Stimulated activated CD8-positive, alpha-beta memory T cell treated with anti-CD3 and anti-CD28 coated beads, Interleukin-15, amount 100 ng/mL, for 4 hours (primary cell): Measurements from ENCODE around the gene PSMG3.

Experiments used
- DNase-seq, 2 donors: peaks; one replicate each; pipeline ENCODE4 v3.0.0-alpha.2; 2020; ENCODE audit warnings: low read depth in 2 of 2

The PSMG3 gene

DNA sequence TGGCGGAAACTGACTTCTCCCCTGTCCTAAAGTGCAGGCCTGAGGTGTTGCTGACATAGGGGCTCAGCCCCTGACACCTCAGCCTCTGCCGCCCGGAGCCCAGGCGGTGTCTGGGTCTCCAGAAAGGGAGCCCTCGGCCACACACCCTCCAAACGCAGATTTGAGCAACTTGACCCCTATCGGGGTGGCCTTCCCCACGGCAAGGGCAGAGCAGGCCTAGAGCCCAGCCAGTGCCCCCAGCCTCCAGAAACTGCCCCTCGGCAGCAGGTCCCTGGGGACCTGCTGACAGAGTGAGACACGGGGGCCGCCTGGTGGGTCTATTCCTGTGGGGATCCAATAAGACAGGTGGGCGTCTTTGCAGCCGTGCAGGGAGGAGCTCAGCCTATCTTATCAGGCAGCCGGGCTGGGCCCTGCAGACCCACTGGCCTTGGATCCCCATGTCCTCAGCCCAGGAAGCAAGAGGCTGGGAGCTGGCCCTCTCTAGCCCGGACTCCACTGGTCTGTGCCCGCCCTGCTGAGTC, 24.9 kb downstream of the PSMG3 start:
- no peak for DNase-seq

DNA sequence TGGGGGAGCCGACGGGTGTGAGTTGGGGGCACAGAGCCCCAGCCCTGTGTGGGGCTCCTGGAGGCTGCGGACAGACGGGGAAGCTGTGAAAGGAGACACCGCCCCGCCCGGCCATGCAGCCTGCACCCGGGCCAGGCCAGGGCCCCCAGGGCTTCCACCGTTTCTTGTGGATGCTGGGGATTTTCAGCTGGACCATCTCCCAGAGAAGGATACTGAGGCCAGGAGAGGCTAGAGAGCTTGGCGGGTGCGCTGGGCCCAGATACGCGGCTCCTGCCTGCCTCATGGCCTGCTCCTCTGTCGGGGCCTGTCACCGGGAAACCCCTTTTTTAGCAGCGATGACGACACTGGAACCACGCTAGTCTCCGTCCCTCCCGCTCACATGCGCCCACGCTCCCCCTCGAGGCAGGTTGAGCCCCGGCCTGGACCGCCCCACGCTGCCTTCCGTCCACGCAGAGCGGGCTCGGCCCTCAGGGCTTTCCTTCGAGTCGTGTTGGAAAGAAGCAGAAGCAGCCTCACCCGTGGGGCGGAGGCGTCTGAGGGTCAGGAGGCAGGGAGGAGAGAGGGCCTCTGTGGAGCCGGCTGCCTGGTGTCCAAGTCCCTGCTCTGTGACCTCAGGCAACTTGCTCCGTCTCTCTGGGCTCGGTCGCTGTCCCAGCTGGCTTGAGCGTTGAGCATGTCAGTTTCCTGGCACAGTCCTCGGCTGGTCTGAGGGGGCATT, 25.5 kb downstream of the PSMG3 start:
- DNase-seq = no peak

DNA sequence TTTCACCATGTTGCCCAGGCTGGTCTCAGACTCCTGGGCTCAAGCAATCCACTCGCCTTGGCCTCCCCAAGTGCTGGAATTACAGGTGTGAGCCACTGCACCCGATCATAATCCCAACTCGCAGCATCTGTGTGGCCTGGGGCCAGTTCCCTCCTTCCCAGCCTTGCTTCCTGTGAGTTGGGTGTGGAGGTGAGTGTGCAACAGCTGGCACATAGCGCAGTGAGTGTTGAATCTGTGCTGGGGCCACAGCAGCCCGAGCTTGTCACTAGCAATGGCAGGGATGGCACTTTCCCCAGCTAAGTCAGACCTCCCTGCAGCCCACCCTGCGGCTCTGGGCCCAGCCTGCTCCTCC, 26.0 kb downstream of the PSMG3 start:
- no peak for DNase-seq

DNA sequence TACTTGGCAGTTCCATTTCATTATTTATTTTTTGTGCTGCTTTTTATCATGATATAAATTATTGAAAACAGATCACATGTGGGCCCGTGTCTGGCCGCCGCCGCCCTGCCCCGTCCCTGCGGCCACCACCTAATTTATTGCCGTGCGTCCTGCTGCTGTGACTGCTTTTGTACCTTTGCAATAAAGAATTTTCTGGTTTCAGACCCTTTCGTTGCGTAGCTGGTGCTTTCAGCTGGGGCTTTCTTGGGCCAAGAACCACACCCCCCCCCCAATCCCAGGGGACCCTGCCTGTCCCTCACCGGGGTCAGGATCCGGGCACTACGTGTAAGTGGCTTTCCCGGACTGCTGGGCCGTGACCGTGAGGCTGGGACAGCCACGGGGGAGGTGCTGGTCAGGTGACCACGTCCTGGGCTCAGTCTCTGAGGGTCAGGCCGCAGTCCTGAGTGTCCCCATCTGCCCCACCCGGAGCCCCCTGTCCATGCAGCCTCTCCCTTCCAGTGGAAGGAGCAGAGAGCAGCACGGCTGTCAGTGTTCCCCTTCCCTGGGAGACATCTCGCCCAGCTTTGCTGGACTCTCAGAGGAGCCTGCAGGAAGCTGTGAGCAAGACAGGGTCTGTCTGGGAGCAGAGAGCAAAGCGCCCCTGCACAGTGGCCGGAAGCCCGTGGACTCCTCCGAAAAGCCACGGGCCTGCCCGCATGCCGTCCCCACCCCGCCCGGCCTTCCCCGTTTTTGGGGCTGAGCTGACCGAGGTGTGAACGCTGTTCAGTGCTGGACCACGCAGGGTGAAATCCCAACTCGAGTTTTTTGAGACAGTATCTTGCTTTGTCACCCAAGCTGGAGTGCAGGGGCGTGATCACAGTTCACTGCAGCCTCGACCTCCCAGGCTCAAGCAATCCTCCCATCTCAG, 26.7 kb downstream of the PSMG3 start:
- no peak for DNase-seq

DNA sequence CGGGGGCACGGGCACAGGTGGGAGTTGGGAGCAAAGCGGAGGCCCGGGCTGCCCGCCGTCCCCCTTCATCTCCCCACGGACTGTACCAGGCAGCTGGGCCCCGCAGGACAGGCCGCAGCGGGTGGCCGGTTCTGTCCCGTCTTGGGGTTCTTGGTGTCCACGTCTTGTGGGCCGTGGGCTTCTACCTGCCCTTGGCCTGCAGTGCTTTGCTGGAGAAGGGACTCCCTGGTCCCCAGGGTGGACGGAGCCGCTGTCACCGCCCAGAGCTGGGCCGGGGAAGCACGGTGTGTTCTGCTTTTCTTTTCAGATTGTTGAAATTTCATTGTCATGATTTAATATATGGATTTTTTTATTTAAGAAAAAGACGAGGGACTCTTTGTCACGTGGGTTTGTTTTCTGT, 27.5 kb downstream of the PSMG3 start:
- DNase-seq = no peak

DNA sequence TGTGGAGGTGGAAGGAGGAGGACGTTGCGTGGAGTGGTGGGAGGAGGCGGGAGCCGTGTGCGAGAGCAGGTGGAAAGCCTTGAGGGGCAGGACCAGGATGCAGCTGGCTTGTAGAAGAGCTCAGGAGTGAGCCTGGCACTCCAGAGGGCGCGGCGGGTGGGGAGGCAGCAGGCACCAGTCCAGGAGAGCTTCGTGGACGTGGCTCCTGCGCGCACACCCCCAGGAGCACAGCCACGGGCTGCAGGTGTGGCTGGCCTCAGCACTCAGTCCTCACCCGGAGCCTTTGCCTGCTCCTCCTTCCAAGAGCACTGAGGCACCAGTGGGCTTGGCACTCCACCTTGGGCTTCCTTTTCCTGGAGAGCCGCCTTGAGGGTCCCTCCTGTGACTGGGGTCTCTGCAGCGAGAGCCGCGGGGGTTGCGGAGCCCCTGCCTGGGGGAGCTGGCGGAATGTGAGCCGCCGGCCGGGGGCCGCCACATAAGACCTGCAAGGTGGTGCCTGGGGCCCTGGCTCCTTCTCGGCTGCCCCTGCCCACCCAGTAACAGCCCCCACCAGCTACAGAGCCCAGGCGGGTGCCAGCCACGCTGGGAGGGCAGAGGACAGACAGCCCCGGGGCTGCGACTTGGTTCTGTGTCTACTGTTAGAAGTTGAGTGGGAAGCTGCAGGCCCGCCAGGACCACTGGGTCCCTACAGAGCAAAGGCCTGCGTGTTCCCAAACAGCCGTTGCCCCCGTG, 28.2 kb downstream of the PSMG3 start:
- DNase-seq = no peak

DNA sequence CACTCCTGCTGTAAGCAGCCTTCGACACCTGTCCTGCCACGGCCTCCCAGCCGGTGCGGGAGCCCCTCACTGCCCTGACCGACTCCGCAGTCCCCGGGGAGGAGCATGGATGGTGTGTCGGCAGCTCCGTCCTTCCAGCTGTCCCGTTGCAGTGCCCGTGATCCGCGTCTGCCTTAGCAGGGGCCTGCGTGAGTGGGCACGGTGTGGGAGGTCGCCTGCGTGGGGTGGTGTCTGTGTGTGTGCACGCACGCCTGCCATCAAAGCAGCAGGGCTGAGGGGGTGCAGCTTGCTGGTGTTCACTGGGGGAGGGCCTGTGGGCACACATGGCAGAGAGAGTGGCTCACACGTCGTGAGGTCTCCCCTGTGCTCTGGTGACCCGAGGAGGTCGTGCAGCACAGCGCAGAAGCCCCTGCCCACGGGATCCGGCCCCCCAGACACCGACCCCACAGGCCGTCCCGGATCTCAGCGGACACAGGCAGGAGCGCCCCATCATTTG, 29.0 kb downstream of the PSMG3 start:
- DNase-seq = no peak

DNA sequence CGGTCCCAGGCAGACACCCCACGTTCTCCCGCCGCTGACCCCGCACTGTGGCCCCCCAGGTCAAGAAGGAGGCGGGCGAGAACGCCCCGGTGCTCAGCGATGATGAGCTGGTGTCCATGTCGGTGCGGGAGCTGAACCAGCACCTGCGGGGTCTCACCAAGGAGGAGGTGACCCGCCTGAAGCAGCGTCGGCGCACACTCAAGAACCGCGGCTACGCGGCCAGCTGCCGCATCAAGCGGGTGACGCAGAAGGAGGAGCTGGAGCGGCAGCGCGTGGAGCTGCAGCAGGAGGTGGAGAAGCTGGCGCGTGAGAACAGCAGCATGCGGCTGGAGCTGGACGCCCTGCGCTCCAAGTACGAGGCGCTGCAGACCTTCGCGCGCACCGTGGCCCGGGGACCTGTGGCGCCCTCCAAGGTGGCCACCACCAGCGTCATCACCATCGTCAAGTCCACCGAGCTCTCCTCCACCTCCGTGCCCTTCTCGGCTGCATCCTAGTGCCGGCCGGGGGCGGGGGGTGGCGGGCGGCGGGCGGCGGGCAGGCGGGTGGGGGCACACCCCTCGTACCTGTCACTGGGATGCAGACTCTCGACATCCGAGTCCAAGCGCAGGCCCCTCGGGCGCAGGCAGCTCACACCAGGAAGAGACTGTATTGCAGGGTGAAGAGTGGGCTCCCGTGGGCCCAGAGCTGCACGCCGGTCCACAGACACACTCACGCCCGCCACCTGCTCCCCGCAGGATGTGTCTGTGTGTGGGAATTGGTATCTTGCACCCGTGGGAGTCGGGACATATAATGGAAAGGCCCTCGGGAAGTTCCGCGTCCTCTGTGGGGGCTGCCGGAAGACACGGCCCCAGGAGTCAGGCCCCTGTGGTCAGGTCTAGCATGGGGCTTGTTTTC, 29.7 kb downstream of the PSMG3 start:
- DNase-seq = no peak

DNA sequence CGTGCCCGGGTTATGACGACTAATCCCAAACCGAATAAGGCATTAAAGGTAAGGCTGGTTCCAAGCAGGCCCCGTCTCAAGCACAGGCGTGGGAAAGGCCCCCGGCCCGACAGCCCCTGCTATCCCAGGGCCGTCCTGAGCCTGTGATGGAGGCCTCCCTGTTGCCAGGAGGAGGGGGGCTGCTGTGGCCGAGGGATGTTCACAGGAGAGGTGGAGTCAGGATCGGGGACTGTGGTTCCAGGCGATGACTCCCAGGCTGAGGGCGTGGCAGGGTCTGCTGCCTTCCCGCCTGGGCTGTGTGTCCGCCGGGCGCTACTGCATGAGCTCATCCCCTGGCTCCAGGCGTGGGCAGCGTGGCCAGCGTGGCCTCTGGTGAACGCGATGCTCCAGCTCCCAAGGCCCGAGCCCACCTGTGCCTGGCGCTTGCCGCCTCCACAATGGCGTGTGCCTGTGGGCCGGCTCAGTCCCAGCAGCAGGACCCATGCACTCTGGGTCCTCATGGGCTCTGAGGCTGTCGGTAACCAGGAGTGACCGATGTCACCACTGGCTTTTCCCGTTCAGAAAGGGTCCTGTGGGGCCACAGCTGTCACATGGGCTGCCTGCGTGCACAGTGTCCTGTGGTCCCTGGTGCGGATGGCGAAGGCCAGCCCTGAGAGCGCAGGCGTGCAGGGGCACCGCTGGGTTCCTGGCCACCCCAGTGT, 30.5 kb downstream of the PSMG3 start:
- no peak for DNase-seq

DNA sequence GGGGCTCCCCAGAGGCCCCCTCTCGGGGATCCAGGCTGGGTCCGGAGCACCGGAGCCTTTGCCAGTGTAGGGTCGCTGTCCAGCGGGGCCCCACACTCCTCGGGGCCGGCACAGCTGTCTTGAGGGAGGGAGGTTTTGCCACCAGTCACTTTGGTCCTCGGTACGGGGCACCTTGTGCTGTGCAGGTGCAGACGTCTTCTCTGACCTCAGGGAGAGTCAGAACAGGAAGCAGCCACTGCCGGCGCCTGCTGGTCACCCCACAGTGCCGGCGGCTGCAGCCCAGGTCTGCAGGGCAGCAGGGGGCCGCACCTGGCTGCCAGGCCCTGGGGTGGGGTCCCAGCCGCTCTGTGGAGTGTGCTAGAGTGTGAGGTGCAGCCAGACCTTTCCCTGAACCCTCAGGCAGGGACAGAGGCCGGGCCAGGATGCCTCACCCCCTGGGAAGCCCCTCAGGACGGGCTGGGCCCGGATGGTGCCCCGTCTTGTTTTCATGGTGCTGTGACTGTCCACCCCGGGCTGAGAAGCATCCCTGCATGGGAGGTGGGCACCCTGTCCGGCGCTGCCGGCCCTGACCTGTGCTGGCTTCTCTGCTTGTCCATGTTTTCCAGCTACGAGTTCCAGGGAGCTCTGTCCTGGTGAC, 31.2 kb downstream of the PSMG3 start:
- DNase-seq = no peak

DNA sequence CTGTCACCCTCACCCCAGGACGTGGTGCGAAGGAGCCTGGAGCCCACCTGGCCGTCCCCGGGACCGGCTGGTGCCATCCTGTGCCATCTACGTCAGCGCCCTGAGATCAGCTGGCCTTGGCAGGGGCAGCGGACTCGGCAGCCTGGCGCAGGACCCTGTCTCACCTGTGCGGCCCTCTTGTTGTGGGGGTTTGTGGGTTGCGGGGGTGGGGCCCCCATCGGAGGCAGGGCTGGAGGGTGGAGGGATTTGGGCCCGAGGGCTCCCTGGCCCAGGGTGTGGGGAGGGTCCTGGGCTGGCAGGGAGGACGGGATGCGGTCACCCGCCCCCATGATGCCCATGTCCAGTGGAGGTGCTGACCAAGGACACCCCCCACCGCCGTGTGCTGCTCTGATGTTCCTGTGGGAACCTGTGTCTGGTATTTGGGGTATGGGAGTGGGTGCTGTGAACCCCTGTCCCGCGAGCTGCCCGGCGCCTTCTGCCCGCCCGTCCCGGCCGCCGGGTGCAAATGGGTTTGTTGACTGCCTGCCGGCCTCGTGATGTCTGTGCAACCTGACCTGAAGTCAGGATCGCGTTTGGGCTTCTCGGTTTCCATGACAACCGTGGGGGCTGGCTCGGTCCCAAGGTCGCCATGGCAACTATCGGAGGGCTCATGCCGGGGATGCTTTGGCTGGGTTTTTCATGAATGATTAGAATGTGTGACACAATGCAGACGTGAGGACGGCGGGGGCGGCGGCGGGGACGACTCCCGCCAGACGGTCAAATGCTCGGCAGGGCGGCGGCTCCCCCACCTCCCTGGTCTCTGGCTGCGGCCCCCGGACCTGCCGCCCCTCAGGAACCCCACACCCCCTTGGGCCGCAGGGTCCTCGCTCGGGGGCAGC, 32.1 kb downstream of the PSMG3 start:
- no peak for DNase-seq

DNA sequence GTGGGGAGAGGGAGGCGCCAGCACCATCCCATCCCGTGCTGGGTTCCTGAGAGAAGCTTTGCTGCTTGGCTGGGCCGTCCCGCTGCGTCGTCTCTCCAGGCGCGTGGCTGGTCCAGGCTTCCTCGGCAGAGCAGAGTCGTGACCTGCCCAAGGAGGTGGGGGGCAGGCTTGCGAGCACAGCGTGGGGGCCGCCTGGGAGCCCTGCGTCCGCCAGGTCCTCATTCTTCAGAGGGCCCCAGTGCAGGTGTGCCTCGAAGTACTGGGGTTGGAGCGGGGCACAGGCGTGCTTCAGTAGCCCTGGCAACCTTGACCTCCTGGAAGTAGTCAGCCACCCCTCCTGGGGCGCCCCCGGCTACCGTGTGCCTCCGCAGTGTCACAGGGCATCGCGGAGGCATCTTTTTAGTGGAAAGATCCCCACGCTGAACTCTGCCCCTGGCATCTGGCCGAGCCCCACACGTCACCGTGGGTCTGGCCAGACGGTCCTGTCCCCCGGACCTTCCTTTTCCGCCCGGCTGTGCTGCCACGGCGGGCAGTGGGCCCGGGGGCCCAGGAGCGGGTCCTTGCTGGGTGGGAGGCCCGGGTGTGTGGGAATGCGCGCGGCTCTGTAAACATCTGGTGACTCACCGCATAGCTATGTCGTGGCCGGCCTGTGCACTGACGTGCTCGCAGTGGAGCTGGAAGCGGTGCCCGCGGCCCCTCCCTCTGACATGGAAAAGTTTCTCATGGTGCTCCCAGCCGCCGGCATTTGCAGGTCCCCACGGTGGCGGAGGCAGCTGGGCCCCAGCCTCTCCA, 32.9 kb downstream of the PSMG3 start:
- no peak for DNase-seq

DNA sequence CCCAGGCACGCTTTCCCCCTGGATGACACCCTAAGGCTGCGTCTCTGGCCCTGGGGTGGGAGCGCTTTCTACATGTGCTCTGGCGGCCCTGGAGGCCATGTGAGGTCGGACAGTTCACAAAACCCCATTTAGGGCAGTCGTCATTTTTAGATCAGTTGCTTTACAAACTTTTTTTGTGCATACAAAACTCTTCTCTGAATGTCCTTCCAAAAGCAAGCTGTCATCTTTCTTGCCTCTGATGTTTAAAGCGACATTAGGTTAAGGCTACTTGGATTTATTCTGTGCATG, 33.4 kb downstream of the PSMG3 start:
- DNase-seq = no peak

DNA sequence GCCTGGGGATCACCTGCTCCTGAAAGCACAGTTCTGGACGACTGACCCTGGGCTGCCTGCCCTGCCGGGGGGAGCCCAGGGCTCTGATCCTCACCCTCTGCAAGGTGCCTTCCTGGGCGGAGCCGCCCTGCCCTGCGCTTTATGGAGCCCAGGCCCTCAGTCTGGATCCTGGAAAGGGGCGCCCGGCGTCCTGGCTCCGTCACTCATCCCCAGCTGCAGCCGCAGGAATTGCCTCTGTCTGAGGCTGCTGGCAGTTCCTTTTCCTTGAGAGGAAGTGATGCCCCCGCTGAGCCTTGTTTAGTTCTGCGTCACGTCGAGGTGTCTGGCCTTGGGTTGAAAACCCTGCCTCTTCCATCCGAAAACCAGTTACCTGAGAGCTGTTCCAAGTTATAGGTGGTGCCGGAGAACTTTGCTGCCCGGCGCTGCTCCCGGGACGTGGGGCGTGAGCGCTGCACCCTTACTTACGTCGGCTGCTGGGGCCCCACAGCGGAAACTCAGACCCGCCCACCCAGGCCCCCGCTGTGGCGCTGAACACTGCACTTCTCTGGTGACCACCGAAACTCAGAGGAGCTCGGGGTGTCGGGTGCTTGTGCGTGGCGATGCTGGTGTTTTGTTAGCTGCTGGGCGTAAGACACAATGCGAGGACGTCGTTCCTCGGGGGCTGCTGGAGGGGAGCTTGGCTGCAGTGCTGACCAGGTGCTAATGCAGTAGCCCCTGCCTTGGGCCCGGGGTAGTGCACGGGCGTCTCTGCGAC, 34.0 kb downstream of the PSMG3 start:
- DNase-seq = no peak

DNA sequence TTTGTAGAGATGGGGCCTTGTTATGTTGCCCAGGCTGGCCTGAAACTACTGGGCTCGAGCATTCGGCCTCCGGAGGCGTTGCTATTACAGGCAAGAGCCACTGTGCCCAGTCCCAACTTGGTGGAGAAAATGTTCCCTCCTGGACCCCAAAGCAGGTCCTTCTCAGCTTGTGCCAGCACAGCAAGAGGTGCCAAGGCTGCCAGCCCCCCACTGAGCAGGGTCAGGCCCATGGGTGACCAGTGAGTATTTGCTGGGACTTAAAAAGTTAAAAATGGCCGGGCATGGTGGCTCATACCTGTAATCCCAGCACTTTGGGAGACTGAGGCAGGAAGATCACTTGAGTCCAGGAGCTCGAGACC, 34.8 kb downstream of the PSMG3 start:
- DNase-seq = no peak

DNA sequence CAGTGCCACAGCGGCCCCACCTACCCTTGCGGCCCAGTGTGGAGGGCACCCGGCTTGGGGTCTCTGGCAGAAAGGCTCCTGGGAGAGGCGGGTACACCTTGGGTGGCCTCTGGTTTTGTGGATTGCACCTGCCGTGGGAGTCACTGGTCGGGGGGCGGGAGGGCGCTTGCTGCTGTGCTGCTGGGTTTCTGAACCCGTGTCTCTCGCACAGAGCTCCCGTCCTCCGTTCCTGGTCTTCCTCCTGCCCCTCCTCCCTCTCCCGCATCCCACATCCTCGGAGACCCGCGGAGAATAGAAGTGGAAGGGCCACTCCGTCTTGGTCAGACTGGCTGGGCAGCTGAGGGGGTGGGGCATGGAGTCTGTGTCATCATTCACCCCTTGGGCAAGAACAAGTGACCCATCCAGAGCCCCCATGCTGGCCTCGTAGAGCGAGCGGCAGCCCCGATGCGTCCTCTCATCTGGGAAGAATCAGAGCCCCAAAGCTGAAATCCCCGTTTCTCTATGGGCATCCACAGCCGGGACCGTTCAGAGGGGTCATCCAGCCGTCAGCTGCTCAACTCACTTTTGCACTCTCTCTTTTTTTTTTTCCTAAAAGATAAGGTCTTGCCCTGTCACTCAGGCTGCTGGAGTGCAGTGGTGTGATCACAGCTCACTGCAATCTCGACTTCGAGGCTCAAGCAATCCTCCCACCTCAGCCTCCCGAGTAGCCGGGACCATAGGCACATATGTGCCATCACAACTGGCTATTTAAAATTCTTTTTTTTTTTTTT, 35.3 kb downstream of the PSMG3 start:
- no peak for DNase-seq
